ENCODE measurements around the gene GDPD3. TPM values are rescaled to one million over a fixed set of nuclear protein-coding genes. Genes with fewer than 3 reads are reported as not detected.

The GDPD3 gene
- total RNA-seq, 6 experiments from 2014 or later: 0.19 to 2.3 (median 2.3) TPM; not detected in 1

GRCh38 chr16:30054959-30055553, 58.3 kb downstream of the GDPD3 start:
- ATAC-seq (peak; percentile 27 to 63 (median 51)), DNase-seq (peak in 1 of 3 donors; percentile 49)
- no peak overlapping the region for H3K4me3 ChIP-seq
- peaks cover 0 to 4% (median 0%) of the 10 kb centered on the region in 4 donors for H3K4me1 ChIP-seq
- no peaks in the 10 kb centered on the region for H3K9me3 ChIP-seq
- intact Hi-C loops (cut with DNase I): no loop called here
- no peaks in the 10 kb centered on the region for H3K27me3 ChIP-seq
- 24% methylated on average over 10 of the region's 10 CpGs for WGBS (ENCODE audit: insufficient coverage, low coverage, low lambda C conversion rate, missing lambda C conversion rate)
- no peaks in the 10 kb centered on the region for H3K36me3 ChIP-seq
- H3K27ac ChIP-seq: no peak overlapping the region
- TF ChIP-seq CTCF (IDR thresholded peaks at IDR 0.05) (peak; percentile 27 to 44 (median 40)), POLR2A (IDR thresholded peaks at IDR 0.05) (no peak)

Other genes with a start within 250 kb of the GDPD3 start
- under 1 TPM; 0.15 to 0.56 (median 0.32) TPM for gene SEZ6L2, start 214.0 kb downstream of the GDPD3 start, total RNA-seq
- gene ASPHD1, start 213.0 kb downstream of the GDPD3 start, total RNA-seq: under 1 TPM in 2 of 6 experiments, not detected in 4; 0.38 to 0.50 TPM
- 10 to 100 TPM in 1 of 6 experiments, 1 to 10 TPM in 5; 5.4 to 13.5 (median 7.2) TPM for gene KCTD13, start 187.3 kb downstream of the GDPD3 start, total RNA-seq
- gene TMEM219, start 151.5 kb downstream of the GDPD3 start, total RNA-seq: 10 to 100 TPM; 49.9 to 75.9 (median 57.1) TPM
- gene TAOK2, start 139.7 kb downstream of the GDPD3 start, total RNA-seq: 10 to 100 TPM; 15.8 to 19.6 (median 17.2) TPM
- gene HIRIP3, start 117.9 kb downstream of the GDPD3 start, total RNA-seq: 10 to 100 TPM in 2 of 6 experiments, 1 to 10 TPM in 4; 5.2 to 12.9 (median 9.0) TPM
- 10 to 100 TPM; 22.3 to 45.8 (median 33.2) TPM for gene INO80E, start 117.3 kb downstream of the GDPD3 start, total RNA-seq
- gene DOC2A, start 102.5 kb downstream of the GDPD3 start, total RNA-seq: under 1 TPM in 3 of 6 experiments, not detected in 3; 0.16 to 0.66 (median 0.33) TPM
- gene C16orf92, start 90.3 kb downstream of the GDPD3 start, total RNA-seq: not detected
- gene TLCD3B, start 82.3 kb downstream of the GDPD3 start, total RNA-seq: not detected
- gene ALDOA, start 47.8 kb downstream of the GDPD3 start, total RNA-seq: 100 to 1,000 TPM; 113 to 580 (median 345) TPM
- 10 to 100 TPM; 43.1 to 59.7 (median 47.0) TPM for gene PPP4C, start 37.5 kb downstream of the GDPD3 start, total RNA-seq
- gene TBX6, start 21.6 kb downstream of the GDPD3 start, total RNA-seq: under 1 TPM; 0.37 to 0.68 (median 0.42) TPM
- gene YPEL3, start 17.3 kb downstream of the GDPD3 start, total RNA-seq: 10 to 100 TPM; 13.5 to 46.5 (median 21.9) TPM
- gene MAPK3, start 9.7 kb upstream of the GDPD3 start, total RNA-seq: 10 to 100 TPM in 5 of 6 experiments, 1 to 10 TPM in 1; 7.4 to 24.1 (median 16.0) TPM
- gene CORO1A, start 70.1 kb upstream of the GDPD3 start, total RNA-seq: 10 to 100 TPM in 1 of 6 experiments, 1 to 10 TPM in 5; 7.0 to 15.2 (median 7.9) TPM
- gene BOLA2B, start 80.1 kb upstream of the GDPD3 start, total RNA-seq: 100 to 1,000 TPM in 1 of 6 experiments, 10 to 100 TPM in 5; 22.9 to 139 (median 25.6) TPM
- 10 to 100 TPM; 15.5 to 83.2 (median 36.4) TPM for gene SLX1A, start 80.3 kb upstream of the GDPD3 start, total RNA-seq
- gene SULT1A3, start 85.7 kb upstream of the GDPD3 start, total RNA-seq: 10 to 100 TPM in 5 of 6 experiments, 1 to 10 TPM in 1; 8.5 to 29.0 (median 11.9) TPM
- gene NPIPB13, start 134.9 kb upstream of the GDPD3 start, total RNA-seq: 10 to 100 TPM in 1 of 6 experiments, 1 to 10 TPM in 4, under 1 TPM in 1; 0.99 to 11.2 (median 6.7) TPM
- 10 to 100 TPM; 14.8 to 23.8 (median 18.2) TPM for gene CD2BP2, start 241.8 kb upstream of the GDPD3 start, total RNA-seq